ENCODE results near the gene NCAPD2.

NCAPD2 gene

DNA sequence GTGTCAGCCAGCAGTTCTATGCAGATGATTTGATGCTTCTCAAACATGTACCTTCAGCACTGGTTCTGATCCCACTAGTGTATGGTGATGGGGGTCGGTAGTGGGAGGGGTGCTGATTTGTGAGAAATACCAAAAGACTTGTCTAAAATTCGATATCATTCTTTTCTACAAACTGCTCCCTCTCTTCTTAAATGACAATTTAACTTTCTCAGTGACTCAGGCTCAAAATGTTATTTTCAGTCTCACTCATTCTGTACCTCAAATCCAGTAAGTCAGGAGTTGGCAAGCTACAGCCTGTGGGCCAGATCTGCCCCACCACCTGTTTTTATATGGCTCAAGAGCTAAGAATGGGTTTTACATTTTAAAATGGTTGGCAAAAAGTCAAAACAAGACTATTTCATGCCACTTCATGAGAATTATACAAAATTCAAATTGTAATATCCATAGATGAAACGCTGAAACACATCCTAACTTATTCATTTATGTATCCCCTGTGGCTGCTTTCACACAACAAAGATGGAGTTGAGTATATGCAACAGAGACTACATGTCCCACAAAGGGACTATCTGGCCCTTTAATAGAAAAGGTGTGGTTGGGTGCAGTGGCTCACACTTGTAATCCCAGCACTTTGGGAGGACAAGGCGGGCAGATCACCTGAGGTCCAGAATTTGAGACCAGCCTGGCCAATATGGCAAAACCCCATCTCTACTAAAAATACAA is 80.8 kb downstream of the NCAPD2 start:
- DNase-seq (ENCODE audit: low spot score) = no peak

DNA sequence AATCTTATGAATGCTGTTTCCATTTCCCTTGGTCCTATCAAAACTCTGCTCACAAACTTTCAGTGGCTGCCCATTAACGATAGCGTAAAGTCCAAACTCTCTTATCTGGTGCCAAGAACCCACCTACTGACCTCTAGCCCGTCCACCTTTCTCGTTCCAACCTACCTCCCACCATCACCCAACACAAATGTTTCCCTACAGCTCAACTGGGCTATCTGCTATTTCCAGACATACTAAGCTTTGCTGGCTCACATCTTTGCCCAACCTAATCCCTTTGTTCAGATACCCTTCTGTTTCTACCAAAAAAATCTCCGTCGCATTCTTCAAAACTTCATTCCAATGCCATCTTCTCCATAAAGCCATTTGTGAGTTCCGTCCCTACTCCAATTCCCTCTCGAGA is 81.7 kb downstream of the NCAPD2 start:
- no peak for DNase-seq (ENCODE audit: low spot score)
